Activated CD4-positive, CD25-positive, alpha-beta regulatory T cell treated with anti-CD3 and anti-CD28 coated beads, Interleukin-2, amount 50 U/mL, for 24 hours (primary cell): ENCODE measurements around the gene NBL1.

ENCODE experiments used
- ATAC-seq, 2 donors: fragments of 150-1000 bp; cut with Tn5 transposase; one replicate each; pipeline ENCODE4 v1.10.0; 2021; ENCODE audit warnings: mild to moderate bottlenecking in 1 of 2, moderate library complexity in 1 of 2

The NBL1 gene

GRCh38 chr1:19670787-19671186 is 26.7 kb downstream of the NBL1 start:
- ATAC-seq, result no peak

DNA sequence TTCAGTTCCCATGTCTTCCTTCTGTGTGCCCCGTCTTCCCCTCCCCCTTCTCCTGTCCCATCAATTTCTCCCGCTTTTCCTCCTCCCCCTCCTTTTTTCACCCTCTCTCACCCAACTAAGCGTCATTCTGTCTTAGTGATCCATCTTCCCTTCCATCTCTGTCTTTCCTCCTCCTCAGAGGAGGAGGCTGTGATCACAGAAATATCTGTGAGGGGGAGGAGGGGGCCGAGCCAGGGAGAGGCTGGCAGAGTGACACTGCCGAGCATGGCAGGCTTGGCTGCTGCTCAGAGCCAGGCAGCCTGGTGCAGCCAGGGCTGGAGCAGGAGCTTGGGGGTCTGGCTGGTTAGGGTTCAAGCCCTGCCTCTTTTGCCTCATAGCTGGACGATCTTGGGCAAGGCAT is 28.1 kb downstream of the NBL1 start:
- ATAC-seq, result no peak

- ATAC-seq, result no peak
These were observed 31.7 kb downstream of the NBL1 start for GRCh38 chr1:19675797-19676196.

DNA sequence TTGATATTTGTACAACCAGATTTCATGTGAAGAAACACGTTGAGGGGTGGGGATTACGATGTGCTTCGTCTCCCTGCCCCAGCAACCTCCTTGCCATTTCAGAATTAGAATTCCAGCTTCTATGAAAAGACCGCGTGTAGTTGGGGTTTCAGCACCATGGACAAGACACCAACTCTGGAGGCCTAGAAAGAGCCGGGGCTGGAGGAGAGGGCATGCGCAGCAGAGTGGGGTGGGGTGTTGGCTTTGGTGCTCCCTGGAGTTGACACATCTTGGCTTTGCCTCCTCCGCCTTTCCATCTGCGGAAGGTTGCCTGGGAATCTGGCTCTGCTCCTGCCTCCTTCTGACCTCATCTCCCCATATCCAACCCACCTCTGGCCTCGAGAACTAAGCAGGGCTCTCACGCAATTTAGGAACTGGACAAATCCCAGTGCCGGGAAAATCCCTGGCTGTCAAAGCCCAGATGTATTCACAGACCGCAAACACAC is 32.4 kb downstream of the NBL1 start:
- no peak for ATAC-seq

GRCh38 chr1:19678493-19678892 is 34.4 kb downstream of the NBL1 start:
- ATAC-seq, result no peak

- ATAC-seq, result no peak
These were observed 34.9 kb downstream of the NBL1 start for GRCh38 chr1:19678931-19679453.

DNA sequence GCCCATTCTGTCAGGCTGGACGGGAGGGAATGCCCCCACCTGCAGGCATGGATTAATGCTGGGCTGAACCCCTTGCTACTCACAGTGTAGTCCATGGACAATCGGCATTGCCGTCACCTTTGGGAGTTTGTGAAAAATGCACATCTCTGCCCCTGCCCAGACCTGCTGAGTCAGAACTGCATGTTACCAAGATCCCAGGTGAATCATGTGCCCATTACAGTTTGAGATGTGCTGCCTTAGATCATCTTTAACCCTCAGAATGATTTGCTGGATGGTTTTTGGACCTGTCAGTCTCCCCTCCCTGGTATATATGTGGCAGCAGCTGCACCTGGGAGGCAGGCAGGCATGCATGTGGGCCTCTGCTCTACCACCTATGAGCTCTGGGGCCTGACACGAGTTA is 35.6 kb downstream of the NBL1 start:
- no peak for ATAC-seq

DNA sequence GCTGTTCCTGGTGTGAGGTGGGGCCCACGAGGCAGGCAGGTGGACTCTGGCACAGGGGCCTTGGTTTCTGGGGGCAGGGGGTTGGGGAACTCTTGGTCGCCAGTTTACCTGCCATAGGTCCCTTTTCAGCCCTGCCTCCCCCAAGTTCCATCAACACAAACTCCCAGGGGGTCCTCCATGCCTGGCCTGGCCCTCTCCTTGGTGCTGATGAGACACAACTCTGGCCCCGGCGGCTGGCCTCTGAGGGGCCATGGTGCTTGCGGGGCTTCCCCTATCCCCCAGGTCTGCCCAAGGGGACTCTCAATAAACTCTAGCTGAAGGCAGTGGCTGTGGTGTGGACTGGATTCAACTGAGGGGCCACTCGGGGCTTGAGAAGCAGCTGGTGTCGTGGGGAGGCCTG is 36.5 kb downstream of the NBL1 start:
- no peak for ATAC-seq

DNA sequence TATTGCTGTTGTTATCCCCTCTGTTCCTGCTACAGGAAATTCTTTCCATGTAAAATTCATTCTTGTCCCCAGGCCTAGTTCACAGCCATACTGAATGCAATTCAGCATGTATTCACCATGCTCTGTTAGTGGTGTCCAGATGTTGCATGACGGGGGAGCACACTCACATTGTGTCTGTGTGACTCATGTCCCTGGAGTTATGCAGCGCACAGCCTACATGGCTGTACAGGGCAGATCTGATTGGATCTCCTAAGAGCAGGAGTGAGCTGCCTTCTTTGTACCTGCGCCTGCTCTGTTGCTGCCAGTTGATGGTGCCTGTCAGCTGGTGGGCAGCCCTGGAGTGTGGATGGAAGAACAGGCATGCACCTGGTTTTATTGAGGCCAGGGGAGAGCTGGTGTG is 38.1 kb downstream of the NBL1 start:
- no peak for ATAC-seq

- no peak for ATAC-seq
These were observed 38.8 kb downstream of the NBL1 start for GRCh38 chr1:19682901-19683300.

GRCh38 chr1:19683351-19683750 is 39.2 kb downstream of the NBL1 start:
- no peak for ATAC-seq

DNA sequence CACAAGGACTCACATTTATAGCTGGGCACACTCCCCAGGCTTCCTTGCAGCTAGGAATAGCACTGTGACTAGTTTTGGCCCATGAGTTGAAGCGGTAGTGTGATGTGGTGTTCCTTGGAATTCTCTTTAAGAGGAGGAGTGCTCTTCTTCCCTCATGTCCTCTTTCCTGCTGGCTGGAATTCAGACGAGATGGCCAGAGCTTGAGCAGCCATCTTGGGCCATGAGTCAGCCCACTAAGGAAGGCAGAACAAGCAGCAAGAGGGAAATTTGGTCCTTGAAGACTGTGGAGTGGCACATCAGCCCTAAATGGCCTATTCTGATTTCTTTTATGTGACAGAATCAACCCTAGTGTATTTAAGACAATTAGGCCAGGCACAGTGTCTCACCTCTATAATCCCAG is 40.6 kb downstream of the NBL1 start:
- ATAC-seq, result no peak

DNA sequence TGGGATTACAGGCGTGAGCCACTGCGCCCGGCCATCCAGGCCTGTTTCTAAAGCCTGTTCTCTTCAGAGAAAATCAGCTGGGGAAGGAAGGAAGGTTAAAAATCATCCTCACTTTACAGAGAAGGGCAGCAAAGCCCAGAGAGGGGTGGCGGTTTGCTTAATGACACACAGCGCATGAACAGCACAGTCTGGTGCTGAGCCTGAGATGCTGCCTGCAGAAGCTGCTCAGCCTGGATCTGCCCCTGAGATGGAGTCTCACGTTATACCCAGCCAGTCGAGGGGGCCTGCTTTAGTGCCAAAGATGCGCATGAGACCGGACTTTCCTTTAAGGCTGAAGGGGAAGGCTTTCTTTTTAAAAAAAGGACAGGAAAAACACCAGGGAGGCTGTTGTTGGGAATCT is 41.9 kb downstream of the NBL1 start:
- no peak for ATAC-seq

- ATAC-seq, result no peak
These were observed 43.3 kb downstream of the NBL1 start for GRCh38 chr1:19687414-19687813.

GRCh38 chr1:19688041-19688842 is 44.1 kb downstream of the NBL1 start:
- peak; percentile 56 to 61 for ATAC-seq

DNA sequence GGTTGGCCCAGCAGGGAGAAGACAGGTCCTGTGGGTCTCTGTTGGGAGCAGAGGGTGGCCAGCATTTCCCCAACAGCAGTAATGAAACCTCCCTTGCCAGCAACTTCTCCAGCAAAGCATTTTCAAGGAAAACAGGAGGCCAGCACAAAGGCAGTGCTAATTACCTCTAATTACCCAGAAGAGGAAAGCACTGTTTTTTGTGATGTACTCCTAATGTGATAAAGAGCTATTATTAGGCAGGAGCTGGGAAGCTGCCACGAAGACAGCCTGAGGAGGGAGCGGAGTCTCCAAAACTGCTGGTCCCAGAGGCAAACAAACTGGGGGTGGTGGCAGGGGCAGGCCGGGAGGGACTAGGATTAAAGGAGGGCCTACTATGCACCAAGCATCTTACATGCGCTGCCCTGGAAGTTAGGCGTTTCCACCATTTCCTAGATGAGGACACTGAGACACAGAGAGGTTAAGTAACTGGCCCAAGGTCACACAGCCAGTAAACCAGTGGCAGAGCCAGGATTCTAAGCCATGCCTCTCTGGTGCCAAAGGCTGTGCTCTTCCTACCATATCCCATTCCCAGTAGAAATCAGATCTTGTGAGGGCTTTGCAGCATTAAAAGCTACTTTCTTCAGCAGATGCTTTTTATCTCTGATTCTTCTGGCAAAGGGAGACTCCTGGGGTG is 45.1 kb downstream of the NBL1 start:
- ATAC-seq, result no peak

DNA sequence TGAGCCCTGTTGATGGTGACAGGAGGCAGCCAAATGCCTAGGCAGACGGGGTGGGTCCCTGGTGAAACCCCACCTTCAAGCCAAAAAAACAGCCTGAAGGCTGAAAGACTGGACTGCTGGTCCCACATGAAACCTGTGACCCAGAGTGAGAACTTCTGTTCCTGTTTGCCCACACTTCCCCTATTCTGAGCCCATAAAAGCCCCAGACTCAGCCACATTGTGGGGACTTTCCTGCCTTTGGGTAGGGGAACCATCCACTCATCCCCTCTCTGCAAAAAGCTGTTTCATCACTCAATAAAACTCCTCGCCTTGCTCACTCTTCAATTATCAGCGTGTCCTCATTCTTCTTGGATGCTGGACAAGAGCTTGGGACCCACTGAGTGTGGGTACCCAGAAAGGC is 45.7 kb downstream of the NBL1 start:
- peak; percentile 6 to 31 for ATAC-seq

DNA sequence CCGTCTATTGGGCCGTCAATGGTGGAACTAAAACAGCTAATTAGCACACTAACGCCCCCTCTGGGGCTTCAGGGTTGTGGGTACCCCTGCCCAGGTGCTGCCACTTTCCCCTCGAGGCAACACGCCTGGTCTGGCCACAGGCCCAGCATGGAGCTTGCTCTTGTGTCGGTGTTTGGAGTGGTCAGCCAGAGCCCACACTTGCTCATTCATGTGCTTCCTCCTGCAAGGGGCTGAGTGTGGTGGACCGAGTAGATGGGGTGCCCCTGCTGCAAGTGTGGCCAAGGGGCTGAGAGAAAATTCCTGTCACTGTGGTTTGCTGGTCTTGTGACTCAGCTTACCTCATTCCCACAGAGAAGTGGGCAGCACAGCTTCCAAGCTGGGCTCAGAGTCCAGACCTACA is 46.2 kb downstream of the NBL1 start:
- ATAC-seq, result no peak

DNA sequence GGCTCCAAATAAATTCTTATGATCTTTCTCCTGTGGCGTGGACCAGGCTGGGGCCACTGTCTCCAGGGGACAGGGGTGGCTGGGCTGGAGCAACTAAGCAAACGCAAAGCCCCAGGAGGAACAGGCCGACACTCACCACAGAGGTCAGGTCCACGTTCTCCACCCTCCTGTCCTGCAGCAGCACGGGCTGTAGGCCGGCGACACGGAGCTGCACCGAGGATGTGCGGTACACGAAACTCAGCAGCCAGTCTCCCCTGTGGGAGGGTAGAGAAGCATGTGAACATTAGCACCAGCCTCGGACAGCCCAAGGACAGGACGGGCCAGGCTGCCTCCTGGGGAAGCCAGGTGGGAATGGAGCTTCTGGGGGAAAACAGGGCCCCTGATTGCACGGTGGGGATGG is 50.2 kb downstream of the NBL1 start:
- ATAC-seq, result no peak

GRCh38 chr1:19695772-19696171 is 51.7 kb downstream of the NBL1 start:
- no peak for ATAC-seq

GRCh38 chr1:19696820-19697219 is 52.7 kb downstream of the NBL1 start:
- ATAC-seq, result no peak

DNA sequence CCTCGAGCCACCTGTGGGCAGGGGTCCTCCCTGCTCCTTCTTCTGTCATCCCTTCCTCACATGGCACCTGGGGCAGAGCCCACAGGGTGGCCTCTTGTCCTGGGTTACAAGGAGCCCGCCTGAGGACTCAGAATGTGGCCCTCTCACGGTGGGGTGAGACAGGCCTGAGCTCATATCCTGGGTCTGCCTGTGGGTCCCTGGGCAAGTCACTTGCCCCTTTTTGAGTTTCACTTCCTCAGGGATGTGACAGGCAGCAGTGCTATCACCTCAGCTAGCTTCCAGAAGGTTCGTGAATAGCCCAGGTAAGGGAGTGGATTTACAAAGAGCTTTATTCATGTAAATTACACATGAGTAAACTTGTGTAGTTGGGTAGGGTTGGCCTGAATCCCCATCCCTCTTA is 54.1 kb downstream of the NBL1 start:
- ATAC-seq, result no peak

GRCh38 chr1:19700079-19700777 is 56.1 kb downstream of the NBL1 start:
- no peak for ATAC-seq

DNA sequence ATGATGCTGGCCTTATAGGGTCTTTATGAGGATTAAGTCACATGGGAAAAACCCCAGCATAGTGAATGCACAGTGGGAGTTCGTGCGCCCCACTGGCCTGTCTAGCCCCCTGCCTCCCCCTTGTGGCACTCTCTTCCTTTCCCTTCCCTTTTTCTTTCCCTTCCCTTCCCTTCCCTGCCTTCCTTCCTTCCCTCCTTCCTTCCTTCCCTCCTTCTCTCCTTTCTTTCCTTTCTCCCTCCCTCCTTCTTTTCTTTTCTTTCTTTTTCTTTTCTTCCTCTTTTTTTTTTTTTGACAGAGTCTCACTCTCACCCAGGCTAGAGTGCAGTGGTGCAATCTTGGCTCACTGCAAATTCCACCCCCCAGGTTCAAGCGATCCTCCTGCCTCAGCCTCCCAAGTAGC is 59.2 kb downstream of the NBL1 start:
- no peak for ATAC-seq
